Loucy (cell line): ENCODE measurements around the gene ZNG1F.
"Not testable (repeated sequence)": the region's sequence is repeated elsewhere in the genome, so short reads cannot be mapped to it uniquely, and the experiment has no call there.

Experiments used
- H2AFZ ChIP-seq: fragments of 200-600 bp; sonication (generic); 2 replicates; pipeline ENCODE4 v1.6.0; 2016; ENCODE audit warnings: antibody characterized with exemption, mild to moderate bottlenecking, low read length, moderate library complexity
- H3F3A ChIP-seq: fragments of 200-600 bp; 2 replicates; pipeline ENCODE4 v1.6.0; 2016; ENCODE audit warnings: antibody characterized with exemption, low read depth, mild to moderate bottlenecking
- H3K27me3 ChIP-seq: fragments of 200-600 bp; sonication (generic); 2 replicates; pipeline ENCODE4 v1.6.1; 2014; ENCODE audit warnings: low read length, mild to moderate bottlenecking; ENCODE audit not compliant: insufficient read depth, poor library complexity, severe bottlenecking
- H3K36me3 ChIP-seq: fragments of 200-600 bp; sonication (generic); 2 replicates; pipeline ENCODE4 v1.6.1; 2016; ENCODE audit warnings: low read length; ENCODE audit not compliant: insufficient read depth
- H3K4me1 ChIP-seq: fragments of 200-600 bp; sonication (generic); 2 replicates; pipeline ENCODE4 v1.5.1; 2014; ENCODE audit warnings: low read length, mild to moderate bottlenecking; ENCODE audit not compliant: insufficient read depth, poor library complexity, severe bottlenecking
- H3K4me2 ChIP-seq: fragments of 200-600 bp; sonication (generic); 2 replicates; pipeline ENCODE4 v1.6.0; 2014; ENCODE audit warnings: antibody characterized with exemption, low read length, low read depth, mild to moderate bottlenecking; ENCODE audit not compliant: poor library complexity, severe bottlenecking
- H3K4me3 ChIP-seq: fragments of 200-600 bp; sonication (generic); 2 replicates; pipeline ENCODE4 v1.5.1; 2014; ENCODE audit warnings: low read length, mild to moderate bottlenecking, mixed read lengths; ENCODE audit not compliant: poor library complexity, severe bottlenecking
- H3K79me2 ChIP-seq: fragments of 200-600 bp; sonication (generic); 2 replicates; pipeline ENCODE4 v1.6.1; 2014; ENCODE audit warnings: low read length; ENCODE audit not compliant: insufficient read depth
- H3K9ac ChIP-seq: fragments of 200-600 bp; sonication (generic); 2 replicates; pipeline ENCODE4 v1.6.0; 2014; ENCODE audit warnings: mild to moderate bottlenecking, low read depth, low read length, moderate library complexity; ENCODE audit not compliant: poor library complexity, severe bottlenecking
- H3K9me2 ChIP-seq: fragments of 200-600 bp; sonication (generic); replicated peaks from 2 replicates; pipeline ENCODE4 v1.6.1; 2016; ENCODE audit warnings: low read depth, low read length, mixed read lengths
- H3K9me3 ChIP-seq: fragments of 200-600 bp; sonication (generic); 2 replicates; pipeline ENCODE4 v1.6.1; 2014; ENCODE audit warnings: mild to moderate bottlenecking, antibody characterized with exemption, low read length, low read depth; ENCODE audit not compliant: insufficient read depth
- H4K20me1 ChIP-seq: fragments of 200-600 bp; sonication (generic); 2 replicates; pipeline ENCODE4 v1.6.0; 2014; ENCODE audit warnings: antibody characterized with exemption, low read length, mild to moderate bottlenecking; ENCODE audit not compliant: insufficient read depth, poor library complexity, severe bottlenecking
- EZH2phosphoT487 ChIP-seq: fragments of 200-600 bp; IDR thresholded peaks from 2 replicates; pipeline ENCODE4 v1.6.1; 2018; ENCODE audit warnings: antibody characterized with exemption, mild to moderate bottlenecking, moderate library complexity, borderline replicate concordance

Gene ZNG1F

DNA sequence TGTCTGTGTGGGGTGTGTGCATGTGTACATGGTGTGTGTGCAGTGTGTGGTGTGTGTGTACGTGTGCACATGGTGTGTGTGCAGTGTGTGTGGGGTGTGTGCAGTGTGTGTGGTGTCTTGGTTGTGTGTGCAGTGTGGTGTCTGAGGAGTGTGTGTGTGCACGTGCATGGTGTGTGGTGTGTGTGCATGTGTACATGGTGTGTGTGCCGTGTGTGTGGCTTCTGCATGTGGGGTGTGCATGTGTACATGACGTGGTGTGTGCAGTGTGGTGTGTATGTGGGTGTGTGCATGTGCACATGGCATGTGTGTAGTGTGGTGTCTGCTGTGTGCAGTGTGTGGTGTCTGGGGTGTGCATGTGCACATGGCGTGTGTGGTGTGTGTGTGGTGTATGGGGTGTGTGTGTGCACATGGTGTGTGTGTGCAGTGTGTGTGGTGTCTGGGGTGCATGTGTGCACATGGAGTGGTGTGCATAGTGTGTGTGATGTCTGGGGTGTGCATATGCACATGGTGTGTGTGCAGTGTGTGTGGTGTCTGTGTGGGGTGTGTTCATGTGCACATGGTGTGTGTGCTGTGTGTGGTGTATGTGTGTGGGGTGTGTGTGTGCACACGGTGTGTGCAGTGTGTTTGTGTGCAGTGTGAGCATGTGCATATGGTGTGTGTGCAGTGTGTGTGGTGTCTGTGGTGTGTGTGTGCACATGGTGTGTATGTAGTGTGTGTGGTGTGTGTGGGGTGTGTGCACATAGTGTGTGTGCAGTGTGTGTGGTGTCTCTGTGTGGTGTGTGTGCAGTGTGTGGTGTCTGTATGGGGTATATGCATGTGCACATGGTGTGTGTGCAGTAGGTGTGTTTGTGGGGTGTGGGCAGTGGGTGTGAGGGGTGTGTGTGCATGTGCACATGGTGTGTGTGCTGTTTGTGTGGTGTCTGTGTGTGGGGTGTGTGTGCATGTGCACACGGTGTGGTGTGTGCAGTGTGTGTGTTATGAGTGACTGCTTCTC, 40.6 kb upstream of the ZNG1F start:
- no peak overlapping the region for H2AFZ ChIP-seq
- no peaks in the 10 kb centered on the region for H3K27me3 ChIP-seq
- H3K4me1 ChIP-seq = no peaks in the 10 kb centered on the region
- no peak overlapping the region for H3K4me3 ChIP-seq
- H3K9me2 ChIP-seq = no peaks in the 10 kb centered on the region
- no peak for TF ChIP-seq EZH2phosphoT487
- no peaks in the 10 kb centered on the region for H3F3A ChIP-seq
- no peaks in the 10 kb centered on the region for H4K20me1 ChIP-seq
- no peaks in the 10 kb centered on the region; the same call in 1 of the 2 replicates for H3K9me3 ChIP-seq
- no peak overlapping the region for H3K9ac ChIP-seq
- no peak overlapping the region for H3K4me2 ChIP-seq
- H3K79me2 ChIP-seq = no peaks in the 10 kb centered on the region
- no peaks in the 10 kb centered on the region for H3K36me3 ChIP-seq

DNA sequence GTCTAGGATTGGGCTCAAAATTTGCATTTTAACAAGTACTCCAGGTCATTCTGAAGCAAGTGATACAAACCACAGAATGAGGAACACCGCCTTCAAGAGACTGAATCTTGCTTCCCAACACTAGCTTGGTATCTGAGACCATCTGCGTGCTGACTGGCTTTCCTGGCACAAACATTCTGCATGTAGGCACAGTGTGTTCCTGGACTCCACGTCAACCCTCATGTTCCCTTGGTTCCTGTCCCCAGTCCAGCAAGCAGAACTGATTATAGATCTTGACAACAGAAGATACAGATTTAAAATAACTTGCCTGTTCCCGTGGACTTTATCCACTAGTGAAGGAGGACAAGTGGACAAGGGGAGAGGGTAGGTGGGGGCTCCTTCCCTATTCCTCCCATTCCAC, 30.7 kb upstream of the ZNG1F start:
- H3K4me2 ChIP-seq, H3F3A ChIP-seq, H2AFZ ChIP-seq, H3K79me2 ChIP-seq, H3K36me3 ChIP-seq, H3K27me3 ChIP-seq, H3K4me1 ChIP-seq, H3K9me3 ChIP-seq, H3K9ac ChIP-seq, H4K20me1 ChIP-seq, H3K4me3 ChIP-seq, H3K9me2 ChIP-seq: not testable (repeated sequence)

DNA sequence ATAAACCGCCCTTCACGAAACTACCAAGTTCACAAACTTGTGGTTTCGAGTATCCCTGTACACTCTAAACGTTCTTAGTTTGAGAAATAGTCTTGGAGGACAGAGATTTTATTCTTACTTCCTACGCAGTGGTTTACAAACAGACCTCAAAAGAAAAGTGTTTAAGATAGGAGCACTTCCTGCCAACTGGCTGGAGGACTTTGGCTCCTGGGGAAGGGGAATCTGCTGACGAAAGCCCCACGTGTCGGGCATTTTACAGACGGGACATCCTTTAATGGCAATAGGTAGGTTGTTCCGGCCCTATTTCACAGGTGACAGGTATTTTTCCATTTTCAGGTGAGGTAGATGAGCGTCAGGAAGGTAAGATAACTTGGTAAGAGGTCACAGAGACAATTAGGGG, 678 bp downstream of the ZNG1F start:
- not testable (repeated sequence) for H3K36me3 ChIP-seq, H3K9ac ChIP-seq, H3K9me3 ChIP-seq, H4K20me1 ChIP-seq, H3K4me2 ChIP-seq, H3K4me3 ChIP-seq, H3K4me1 ChIP-seq, H3K79me2 ChIP-seq, H3K27me3 ChIP-seq, H3K9me2 ChIP-seq, H2AFZ ChIP-seq, H3F3A ChIP-seq

DNA sequence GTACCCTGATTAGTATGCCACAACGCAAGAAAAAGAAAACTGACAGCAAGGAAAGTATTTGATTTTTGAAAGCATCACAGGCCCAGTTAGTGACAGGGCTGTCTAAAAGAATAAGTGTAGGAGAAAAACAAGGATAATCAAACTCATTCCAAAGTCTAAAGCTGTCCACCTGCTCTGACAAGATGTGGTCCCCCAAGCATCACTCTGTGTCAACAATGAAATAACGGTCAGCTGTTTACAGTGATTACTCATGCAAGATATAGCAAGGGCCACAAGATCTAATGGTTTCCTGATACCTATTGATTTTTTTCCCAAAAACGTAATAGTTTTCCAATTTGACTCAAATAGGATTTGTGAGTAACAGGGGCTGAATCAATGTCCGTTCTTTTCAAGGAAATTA, 14.1 kb downstream of the ZNG1F start:
- not testable (repeated sequence) for H3K9me3 ChIP-seq, H3K79me2 ChIP-seq, H3K9ac ChIP-seq, H4K20me1 ChIP-seq, H3K4me1 ChIP-seq, H3K27me3 ChIP-seq, H2AFZ ChIP-seq, H3K4me3 ChIP-seq, H3K36me3 ChIP-seq, H3K9me2 ChIP-seq, H3F3A ChIP-seq, H3K4me2 ChIP-seq

GRCh38 chr9:41150116-41150515, 39.0 kb downstream of the ZNG1F start:
- not testable (repeated sequence) for H3K4me3 ChIP-seq, H3K79me2 ChIP-seq

DNA sequence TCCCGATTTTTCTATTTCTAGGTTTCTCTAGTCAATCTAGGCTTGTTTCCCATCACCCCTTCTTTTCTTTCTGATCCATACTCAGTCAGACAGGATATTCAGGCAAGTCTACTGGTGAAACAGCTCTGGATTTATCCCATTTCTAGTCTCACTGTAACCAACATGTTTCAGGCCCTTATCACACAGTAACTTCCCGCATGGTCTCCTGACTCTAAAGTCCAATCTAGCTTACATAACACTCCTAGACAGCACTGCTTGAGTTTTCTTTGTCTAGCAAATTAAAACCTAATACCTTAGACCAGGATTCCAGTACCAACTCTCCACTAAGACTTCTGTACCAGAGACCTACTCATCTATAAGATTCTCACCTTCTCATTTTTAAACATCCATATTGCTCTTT, 47.2 kb downstream of the ZNG1F start:
- H3K9me3 ChIP-seq, H3K9ac ChIP-seq: not testable (repeated sequence)

More at GRCh38 chr9:41150116-41150515, 39.0 kb downstream of the ZNG1F start:
- not testable (repeated sequence) for H3K4me2 ChIP-seq, H3K9me3 ChIP-seq, H3K36me3 ChIP-seq, H3F3A ChIP-seq, H2AFZ ChIP-seq, H3K27me3 ChIP-seq, H4K20me1 ChIP-seq, H3K9ac ChIP-seq, H3K9me2 ChIP-seq, H3K4me1 ChIP-seq

GRCh38 chr9:41128581-41128980, 60.5 kb downstream of the ZNG1F start, which contains the start of gene FOXD4L6:
TSS of gene FOXD4L6 (minus strand) at chr9:41128681. CDS start at chr9:41128383, 298 bp downstream.
- not testable (repeated sequence) for H4K20me1 ChIP-seq, H3K36me3 ChIP-seq, H3F3A ChIP-seq, H2AFZ ChIP-seq, H3K9me3 ChIP-seq, H3K27me3 ChIP-seq, H3K4me1 ChIP-seq, H3K79me2 ChIP-seq, H3K9ac ChIP-seq, H3K4me2 ChIP-seq, H3K4me3 ChIP-seq, H3K9me2 ChIP-seq

More for the DNA sequence above, 47.2 kb downstream of the ZNG1F start:
- not testable (repeated sequence) for H3K4me1 ChIP-seq, H3K4me3 ChIP-seq, H4K20me1 ChIP-seq, H2AFZ ChIP-seq, H3K36me3 ChIP-seq, H3K27me3 ChIP-seq, H3F3A ChIP-seq, H3K4me2 ChIP-seq, H3K79me2 ChIP-seq, H3K9me2 ChIP-seq
